Esophagus muscularis mucosa (tissue), 4 donors: ENCODE measurements around the gene C6orf62.

Experiments
- EP300 ChIP-seq: sonication (generic); formaldehyde crosslinking; IDR thresholded peaks from one replicate; pipeline ENCODE4 v1.6.1; 2017; ENCODE audit warnings: antibody characterized with exemption
- POLR2A ChIP-seq: fragments of 450-650 bp; IDR thresholded peaks from one replicate; pipeline ENCODE4 v1.6.1; 2017; ENCODE audit warnings: antibody characterized with exemption, moderate library complexity, mild to moderate bottlenecking, low read depth
- TF ChIP-seq, protein P1 (sequence below), 3 experiments: fragments of 200-600 bp in 2 of 3; fragments of 450-650 bp in 1 of 3; sonication (generic) in 2 of 3; IDR thresholded peaks; one replicate each; pipeline ENCODE4 v1.5.1; 2017 to 2019; ENCODE audit warnings: antibody characterized with exemption in 3 of 3, mild to moderate bottlenecking in 2 of 3, moderate library complexity in 1 of 3

DNA sequence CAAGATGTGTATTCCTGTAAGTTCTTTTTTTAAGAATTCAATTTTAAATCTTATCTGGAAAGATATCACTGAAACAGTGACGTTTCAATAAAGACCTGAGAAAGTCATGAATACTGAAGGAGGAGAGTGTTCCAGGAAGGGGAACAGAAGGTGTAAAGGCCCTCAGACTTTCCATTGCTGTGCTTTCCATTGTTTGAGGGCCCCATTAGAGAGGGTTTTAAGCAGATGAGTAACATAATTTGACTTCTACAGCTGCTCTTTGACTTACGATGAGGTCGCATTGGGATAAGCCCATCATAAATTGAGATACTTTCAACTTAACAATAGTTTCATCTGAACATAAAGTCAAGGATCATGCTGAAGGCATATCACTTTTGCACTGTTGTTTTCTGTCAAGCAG is 27.4 kb downstream of the C6orf62 start:
- no peak for TF ChIP-seq POLR2A
- TF ChIP-seq EP300: no peak
- TF ChIP-seq, protein P1, sequence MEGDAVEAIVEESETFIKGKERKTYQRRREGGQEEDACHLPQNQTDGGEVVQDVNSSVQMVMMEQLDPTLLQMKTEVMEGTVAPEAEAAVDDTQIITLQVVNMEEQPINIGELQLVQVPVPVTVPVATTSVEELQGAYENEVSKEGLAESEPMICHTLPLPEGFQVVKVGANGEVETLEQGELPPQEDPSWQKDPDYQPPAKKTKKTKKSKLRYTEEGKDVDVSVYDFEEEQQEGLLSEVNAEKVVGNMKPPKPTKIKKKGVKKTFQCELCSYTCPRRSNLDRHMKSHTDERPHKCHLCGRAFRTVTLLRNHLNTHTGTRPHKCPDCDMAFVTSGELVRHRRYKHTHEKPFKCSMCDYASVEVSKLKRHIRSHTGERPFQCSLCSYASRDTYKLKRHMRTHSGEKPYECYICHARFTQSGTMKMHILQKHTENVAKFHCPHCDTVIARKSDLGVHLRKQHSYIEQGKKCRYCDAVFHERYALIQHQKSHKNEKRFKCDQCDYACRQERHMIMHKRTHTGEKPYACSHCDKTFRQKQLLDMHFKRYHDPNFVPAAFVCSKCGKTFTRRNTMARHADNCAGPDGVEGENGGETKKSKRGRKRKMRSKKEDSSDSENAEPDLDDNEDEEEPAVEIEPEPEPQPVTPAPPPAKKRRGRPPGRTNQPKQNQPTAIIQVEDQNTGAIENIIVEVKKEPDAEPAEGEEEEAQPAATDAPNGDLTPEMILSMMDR (IDR thresholded peaks at IDR 0.05): no peak
